Neural cell (in vitro differentiated cells): ENCODE data around the gene XBP1. TPM values are rescaled to one million over a fixed set of nuclear protein-coding genes. Genes with fewer than 3 reads are reported as not detected.
"Not testable (repeated sequence)": the region's sequence is repeated elsewhere in the genome, so short reads cannot be mapped to it uniquely, and the experiment has no call there.

Experiments used
- H2AFZ ChIP-seq: fragments of 200-600, 300-800 bp; sonication (generic), shearing (Covaris generic); 2 replicates; pipeline ENCODE4 v1.6.0; 2014; ENCODE audit warnings: low read depth, mild to moderate bottlenecking, antibody characterized with exemption, low read length, moderate library complexity
- H3F3A ChIP-seq: fragments of 200-600 bp; shearing (Covaris generic); 2 replicates; pipeline ENCODE4 v1.6.1; 2016; ENCODE audit warnings: mild to moderate bottlenecking, moderate library complexity, mixed read lengths, antibody characterized with exemption, low read length; ENCODE audit not compliant: insufficient read depth, poor library complexity, severe bottlenecking
- H3K27ac ChIP-seq: fragments of 200-600, 300-800 bp; sonication (generic), shearing (Covaris generic); 2 replicates; pipeline ENCODE4 v1.5.1; 2014; ENCODE audit warnings: mild to moderate bottlenecking, low read length, moderate library complexity
- H3K27me3 ChIP-seq: fragments of 300-800, 200-600 bp; sonication (generic), shearing (Covaris generic); 2 replicates; pipeline ENCODE4 v1.6.0; 2014; ENCODE audit warnings: mild to moderate bottlenecking, low read depth, low read length, moderate library complexity; ENCODE audit not compliant: insufficient read depth
- H3K36me3 ChIP-seq: fragments of 300-800, 200-600 bp; sonication (generic), shearing (Covaris generic); 2 replicates; pipeline ENCODE4 v1.5.1; 2014; ENCODE audit warnings: mild to moderate bottlenecking, antibody characterized with exemption, low read length, moderate library complexity; ENCODE audit not compliant: insufficient read depth
- H3K4me2 ChIP-seq: fragments of 300-800, 200-600 bp; sonication (generic), shearing (Covaris generic); 2 replicates; pipeline ENCODE4 v1.6.0; 2014; ENCODE audit warnings: mild to moderate bottlenecking, low read length
- H3K4me3 ChIP-seq: fragments of 300-800, 200-600 bp; sonication (generic), shearing (Covaris generic); 2 replicates; pipeline ENCODE4 v1.5.1; 2014; ENCODE audit warnings: mild to moderate bottlenecking, low read length, moderate library complexity
- H3K79me2 ChIP-seq: fragments of 200-600 bp; shearing (Covaris generic); replicated peaks from 2 replicates; pipeline ENCODE4 v1.6.0; 2014; ENCODE audit warnings: mild to moderate bottlenecking, low read length, moderate library complexity; ENCODE audit not compliant: insufficient read depth
- H3K9ac ChIP-seq: fragments of 300-800, 200-600 bp; sonication (generic), shearing (Covaris generic); 2 replicates; pipeline ENCODE4 v1.6.1; 2016; ENCODE audit warnings: mild to moderate bottlenecking, low read length, mixed read lengths
- H3K9me2 ChIP-seq: fragments of 200-600 bp; shearing (Covaris generic); 2 replicates; pipeline ENCODE4 v1.6.1; 2016; ENCODE audit warnings: mild to moderate bottlenecking, low read length, mixed read lengths; ENCODE audit not compliant: insufficient read depth
- H3K9me3 ChIP-seq: fragments of 200-600, 300-800 bp; sonication (generic), shearing (Covaris generic); 2 replicates; pipeline ENCODE4 v1.6.1; 2016; ENCODE audit warnings: mild to moderate bottlenecking, mixed run types, low read length, moderate library complexity, mixed read lengths
- H4K20me1 ChIP-seq: fragments of 200-600 bp; shearing (Covaris generic); 2 replicates; pipeline ENCODE4 v1.6.1; 2016; ENCODE audit warnings: mild to moderate bottlenecking, mixed run types; ENCODE audit not compliant: insufficient read depth
- CTCF ChIP-seq: fragments of 450-650 bp; IDR thresholded peaks from 2 replicates; pipeline ENCODE4 v1.5.1; 2014; ENCODE audit warnings: antibody characterized with exemption, mild to moderate bottlenecking, moderate library complexity; ENCODE audit not compliant: poor library complexity, severe bottlenecking
- EP300 ChIP-seq: fragments of 450-650 bp; conservative IDR thresholded peaks from 2 replicates; pipeline ENCODE4 v1.6.1; 2014; ENCODE audit warnings: antibody characterized with exemption, mild to moderate bottlenecking, moderate library complexity; ENCODE audit not compliant: poor library complexity, severe bottlenecking
- EZH2 ChIP-seq: fragments of 200-600, 300-800 bp; shearing (Covaris generic), sonication (generic); IDR thresholded peaks from 2 replicates; pipeline ENCODE4 v1.6.1; 2014; ENCODE audit warnings: antibody characterized with exemption, low read length, borderline replicate concordance, mild to moderate bottlenecking; ENCODE audit not compliant: insufficient read depth, poor library complexity, severe bottlenecking
- MXI1 ChIP-seq: fragments of 450-650 bp; conservative IDR thresholded peaks from 2 replicates; pipeline ENCODE4 v1.6.1; 2014; ENCODE audit warnings: antibody characterized with exemption, mild to moderate bottlenecking; ENCODE audit not compliant: poor library complexity, severe bottlenecking
- POLR2AphosphoS5 ChIP-seq: IDR thresholded peaks from 2 replicates; pipeline ENCODE4 v1.6.1; 2012
- RAD21 ChIP-seq: fragments of 450-650 bp; conservative IDR thresholded peaks from 2 replicates; pipeline ENCODE4 v1.6.1; 2014; ENCODE audit warnings: antibody characterized with exemption, mild to moderate bottlenecking, moderate library complexity
- REST ChIP-seq: IDR thresholded peaks from 2 replicates; pipeline ENCODE4 v1.6.1; 2012; ENCODE audit warnings: borderline replicate concordance
- SMC3 ChIP-seq: fragments of 450-650 bp; conservative IDR thresholded peaks from 2 replicates; pipeline ENCODE4 v1.6.1; 2014; ENCODE audit warnings: antibody characterized with exemption, mild to moderate bottlenecking, moderate library complexity; ENCODE audit not compliant: poor library complexity
- TAF1 ChIP-seq: IDR thresholded peaks from 2 replicates; pipeline ENCODE4 v1.6.1; 2012; ENCODE audit warnings: low read depth
- polyA plus RNA-seq: library from polyadenylated mRNA; depleted of rRNA; stranded (reverse); fragments of >200 nt; gene quantifications from 2 replicates; pipeline ENCODE4 v1.2.3, GENCODE V29; 2014

Gene XBP1
- polyA plus RNA-seq, 1 donor from 2014 or later: 19.0 TPM

- no peaks in the 10 kb centered on the region for H4K20me1 ChIP-seq
- no peaks in the 10 kb centered on the region for H3K36me3 ChIP-seq
- H2AFZ ChIP-seq: no peak overlapping the region
- no peak for TF ChIP-seq TAF1
- no peak for TF ChIP-seq EP300
- TF ChIP-seq REST: no peak
- TF ChIP-seq EZH2: no peak
- no peak for TF ChIP-seq MXI1
- TF ChIP-seq CTCF: no peak
- no peak for TF ChIP-seq RAD21
- no peak for TF ChIP-seq POLR2AphosphoS5
- TF ChIP-seq SMC3: no peak
- no peaks in the 10 kb centered on the region for H3K79me2 ChIP-seq
- H3K9ac ChIP-seq: no peak overlapping the region
- no peak overlapping the region for H3K27ac ChIP-seq
- no peak overlapping the region for H3K4me3 ChIP-seq
- H3K9me2 ChIP-seq: no peaks in the 10 kb centered on the region
- no peaks in the 10 kb centered on the region for H3F3A ChIP-seq
- H3K9me3 ChIP-seq: no peaks in the 10 kb centered on the region
- no peaks in the 10 kb centered on the region for H3K27me3 ChIP-seq
- H3K4me2 ChIP-seq: no peak overlapping the region
Measured at GRCh38 chr22:28766628-28767027, 33.7 kb downstream of the XBP1 start.

- not testable (repeated sequence) for H3K79me2 ChIP-seq, H3K4me2 ChIP-seq, H4K20me1 ChIP-seq, H3K9me2 ChIP-seq, H3K9me3 ChIP-seq, H3K27me3 ChIP-seq, H3K4me3 ChIP-seq, H3F3A ChIP-seq, H3K27ac ChIP-seq, H2AFZ ChIP-seq, H3K9ac ChIP-seq, H3K36me3 ChIP-seq
Measured at GRCh38 chr22:28762000-28762399, 38.4 kb downstream of the XBP1 start.

GRCh38 chr22:28761449-28761755, 39.0 kb downstream of the XBP1 start:
- Histone ChIP-seq H3K27me3 (no peaks in the 10 kb centered on the region), H3F3A (no peaks in the 10 kb centered on the region), H3K36me3 (no peaks in the 10 kb centered on the region), H3K9me2 (no peaks in the 10 kb centered on the region), H3K79me2 (no peaks in the 10 kb centered on the region), H3K9me3 (no peaks in the 10 kb centered on the region), H3K4me3 (no peak overlapping the region), H3K27ac (no peak overlapping the region), H4K20me1 (no peaks in the 10 kb centered on the region), H3K9ac (no peak overlapping the region), H3K4me2 (no peak overlapping the region), H2AFZ (no peak overlapping the region)
- TF ChIP-seq RAD21: no peak
- no peak for TF ChIP-seq CTCF
- TF ChIP-seq REST: no peak
